GM18498 (cell line): ENCODE measurements around the gene TUBB3.
A peak's percentile ranks its signal among the peaks of the same experiment; 100 is the strongest.
"Not testable (repeated sequence)": the region's sequence is repeated elsewhere in the genome, so short reads cannot be mapped to it uniquely, and the experiment has no call there.

Source experiments
- ATAC-seq: cut with Tn5 transposase; IDR thresholded peaks from one replicate; pipeline ENCODE4 v1.9.1; 2021; ENCODE audit warnings: mild to moderate bottlenecking, moderate library complexity; ENCODE audit not compliant: unreplicated experiment

The TUBB3 gene

GRCh38 chr16:89962754-89963498 is 39.8 kb downstream of the TUBB3 start:
- ATAC-seq, result no peak

- ATAC-seq, result no peak
Measured at GRCh38 chr16:89964201-89964600, 41.1 kb downstream of the TUBB3 start.

GRCh38 chr16:89965447-89966225 is 42.5 kb downstream of the TUBB3 start:
- ATAC-seq, result no peak

DNA sequence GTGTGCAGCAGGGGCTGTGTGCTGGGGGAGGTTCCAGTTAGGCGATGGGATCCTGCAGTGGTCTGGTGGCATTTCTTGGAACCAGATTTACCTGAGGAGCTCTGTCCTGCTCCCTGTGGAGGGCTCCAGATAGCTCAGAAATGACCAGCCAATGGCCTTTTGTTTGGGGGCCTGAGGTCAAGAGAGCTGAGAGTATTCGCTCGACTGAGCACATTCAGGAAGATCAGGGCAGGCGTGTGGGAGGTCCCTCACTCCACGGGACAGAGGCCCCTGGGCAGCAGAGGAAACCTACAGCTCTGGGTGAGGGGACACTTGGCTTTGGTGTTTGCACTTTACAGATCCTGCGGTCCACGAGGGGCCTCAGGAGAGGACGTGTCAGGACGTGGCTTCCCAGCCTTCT is 43.6 kb downstream of the TUBB3 start:
- ATAC-seq, result no peak

DNA sequence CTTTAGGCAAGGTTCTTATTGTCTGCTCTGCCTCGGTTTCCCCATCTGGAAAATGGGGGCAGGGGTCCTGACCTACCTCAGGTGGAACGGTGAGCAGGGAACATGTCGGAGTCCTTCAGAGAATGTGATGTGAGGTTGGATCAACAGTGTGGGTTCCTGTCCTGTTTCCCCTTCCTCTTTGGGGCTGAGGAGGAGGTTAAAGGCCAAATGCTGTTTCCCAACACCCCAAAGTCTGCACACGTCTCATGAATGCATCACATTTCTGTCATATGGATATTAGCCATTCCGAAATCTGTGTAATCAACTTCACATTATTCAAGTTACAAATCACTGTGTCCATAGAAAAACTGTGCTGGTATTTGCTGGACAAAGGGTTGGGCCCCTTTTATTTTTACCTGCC is 44.3 kb downstream of the TUBB3 start:
- ATAC-seq, result not testable (repeated sequence)

- ATAC-seq, result not testable (repeated sequence)
Measured at GRCh38 chr16:89968074-89968473, 44.9 kb downstream of the TUBB3 start.

DNA sequence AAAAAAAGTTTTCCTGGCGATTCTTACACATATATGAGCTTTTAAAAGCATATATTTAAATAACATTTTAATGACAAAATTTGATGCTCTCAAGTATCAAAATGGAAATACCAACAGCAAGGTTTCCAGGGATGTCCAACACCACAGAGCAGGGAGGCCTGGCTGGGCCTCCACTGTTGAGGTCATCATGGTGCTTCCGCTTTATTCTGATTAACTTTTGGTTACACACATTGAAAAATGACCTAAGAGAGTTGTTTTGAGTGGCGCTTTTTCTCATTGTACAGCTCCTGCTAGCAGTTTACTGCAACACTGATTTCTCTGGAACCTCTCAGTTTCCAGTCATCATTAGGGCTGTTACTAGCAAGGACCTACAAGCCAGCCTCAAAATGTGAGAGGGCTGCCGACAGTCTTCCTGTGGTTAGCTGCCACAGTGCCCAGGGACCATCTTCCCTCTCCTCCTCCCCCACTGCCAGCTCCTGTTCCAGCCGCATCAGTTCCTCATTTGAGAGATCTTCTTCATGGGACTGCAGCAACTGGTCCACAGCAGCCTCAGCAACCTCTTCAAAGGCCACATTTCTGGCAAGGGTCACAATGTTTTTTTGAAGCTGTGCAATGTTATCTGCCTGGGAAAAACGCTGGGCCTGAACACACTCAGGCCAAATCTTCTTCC is 46.7 kb downstream of the TUBB3 start:
- no peak for ATAC-seq

DNA sequence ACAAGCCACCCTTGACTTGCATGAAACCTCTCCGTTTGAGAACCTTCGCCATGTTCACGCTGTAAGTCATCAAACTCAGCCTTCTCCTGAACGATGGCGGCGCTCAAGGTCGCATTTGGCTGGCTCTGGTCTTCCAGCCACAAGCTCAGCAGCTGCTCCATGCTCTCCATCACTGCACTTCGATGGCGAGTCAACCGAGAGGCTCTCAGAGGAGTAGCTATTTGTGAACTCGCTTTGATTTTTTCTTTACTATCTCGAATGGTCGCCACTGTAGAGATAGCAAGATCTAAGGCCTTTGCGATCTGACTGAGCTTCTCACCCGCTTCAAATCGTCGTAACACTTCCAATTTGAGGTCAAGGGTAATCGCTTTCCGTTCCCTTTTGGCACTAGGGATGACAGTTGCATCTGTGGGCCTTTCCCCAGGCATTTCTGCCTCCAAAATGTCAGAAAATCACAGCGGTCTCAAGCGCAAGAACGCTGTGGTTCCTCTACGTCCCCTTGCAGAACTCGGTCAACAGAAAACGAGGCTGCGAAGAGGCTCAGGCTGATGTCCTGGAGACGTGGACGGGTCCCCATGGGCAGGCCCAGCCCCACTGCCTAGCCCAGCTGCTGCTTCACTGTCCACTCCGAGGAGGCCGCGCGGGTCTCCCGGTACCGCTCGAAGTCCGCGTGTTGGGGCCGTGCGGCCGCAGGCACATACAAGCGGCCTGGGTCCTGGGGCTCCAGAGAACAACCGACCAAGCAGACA is 48.5 kb downstream of the TUBB3 start:
- ATAC-seq, result no peak

GRCh38 chr16:89972244-89973234 is 49.4 kb downstream of the TUBB3 start:
- ATAC-seq, result peak; percentile 88

- no peak for ATAC-seq
Measured at GRCh38 chr16:89973235-89973634, 50.1 kb downstream of the TUBB3 start.

GRCh38 chr16:89973654-89974335 is 50.7 kb downstream of the TUBB3 start:
- no peak for ATAC-seq

DNA sequence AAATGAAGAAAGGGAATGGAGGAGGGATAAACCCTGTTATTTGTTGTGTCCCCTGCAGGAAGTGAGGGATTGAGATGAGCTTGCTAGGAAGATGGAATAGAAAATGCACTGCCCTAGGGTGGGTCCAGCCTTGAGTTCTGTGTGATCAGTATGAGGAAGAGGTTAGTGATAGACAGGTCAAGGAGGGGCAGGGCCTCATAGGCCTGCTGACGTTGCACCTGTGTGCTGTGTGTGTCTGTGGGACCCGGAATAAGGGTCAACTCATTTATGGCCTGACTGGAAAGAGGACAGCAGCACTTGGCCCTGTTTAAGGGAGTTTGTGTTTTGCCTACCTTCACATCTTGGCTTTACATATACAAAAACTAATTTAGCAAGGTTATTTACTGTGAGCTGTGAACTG is 51.7 kb downstream of the TUBB3 start:
- ATAC-seq, result no peak

GRCh38 chr16:89981414-89981813 is 58.3 kb downstream of the TUBB3 start:
- ATAC-seq, result no peak

GRCh38 chr16:89982318-89982717 is 59.2 kb downstream of the TUBB3 start:
- no peak for ATAC-seq

- no peak for ATAC-seq
Measured at GRCh38 chr16:89983536-89983935, 60.4 kb downstream of the TUBB3 start.

DNA sequence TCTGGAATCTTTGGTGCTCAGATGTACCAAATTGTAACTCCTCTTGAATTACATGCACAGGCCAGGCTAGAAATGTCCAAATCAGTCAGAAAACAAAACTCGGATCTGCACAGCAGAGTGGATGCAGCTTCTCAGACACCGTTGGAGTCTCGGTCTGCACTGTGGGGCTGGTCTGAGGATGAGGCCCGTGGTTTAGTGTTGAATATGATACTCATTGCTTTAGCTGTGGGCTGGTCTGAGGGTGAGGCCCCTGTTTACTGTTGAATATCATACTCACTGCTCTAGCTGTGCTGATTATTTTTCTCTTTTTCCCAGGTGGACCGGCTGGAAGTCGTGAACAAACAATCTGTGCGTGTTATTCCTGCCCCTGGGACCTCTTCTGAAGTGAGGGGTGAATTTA is 61.1 kb downstream of the TUBB3 start:
- no peak for ATAC-seq

- ATAC-seq, result no peak
Measured at GRCh38 chr16:89985219-89985618, 62.1 kb downstream of the TUBB3 start.
